GM18505 (cell line): ENCODE results near the gene GRM4.

Source experiments
- ATAC-seq: cut with Tn5 transposase; IDR thresholded peaks from one replicate; pipeline ENCODE4 v1.9.1; 2021; ENCODE audit not compliant: unreplicated experiment
- POLR2A ChIP-seq: IDR thresholded peaks from 4 replicates; pipeline ENCODE4 v1.6.1; 2011; ENCODE audit warnings: borderline replicate concordance; ENCODE audit not compliant: insufficient read depth, insufficient read length; ENCODE audit errors: extremely low read depth

Gene GRM4

DNA sequence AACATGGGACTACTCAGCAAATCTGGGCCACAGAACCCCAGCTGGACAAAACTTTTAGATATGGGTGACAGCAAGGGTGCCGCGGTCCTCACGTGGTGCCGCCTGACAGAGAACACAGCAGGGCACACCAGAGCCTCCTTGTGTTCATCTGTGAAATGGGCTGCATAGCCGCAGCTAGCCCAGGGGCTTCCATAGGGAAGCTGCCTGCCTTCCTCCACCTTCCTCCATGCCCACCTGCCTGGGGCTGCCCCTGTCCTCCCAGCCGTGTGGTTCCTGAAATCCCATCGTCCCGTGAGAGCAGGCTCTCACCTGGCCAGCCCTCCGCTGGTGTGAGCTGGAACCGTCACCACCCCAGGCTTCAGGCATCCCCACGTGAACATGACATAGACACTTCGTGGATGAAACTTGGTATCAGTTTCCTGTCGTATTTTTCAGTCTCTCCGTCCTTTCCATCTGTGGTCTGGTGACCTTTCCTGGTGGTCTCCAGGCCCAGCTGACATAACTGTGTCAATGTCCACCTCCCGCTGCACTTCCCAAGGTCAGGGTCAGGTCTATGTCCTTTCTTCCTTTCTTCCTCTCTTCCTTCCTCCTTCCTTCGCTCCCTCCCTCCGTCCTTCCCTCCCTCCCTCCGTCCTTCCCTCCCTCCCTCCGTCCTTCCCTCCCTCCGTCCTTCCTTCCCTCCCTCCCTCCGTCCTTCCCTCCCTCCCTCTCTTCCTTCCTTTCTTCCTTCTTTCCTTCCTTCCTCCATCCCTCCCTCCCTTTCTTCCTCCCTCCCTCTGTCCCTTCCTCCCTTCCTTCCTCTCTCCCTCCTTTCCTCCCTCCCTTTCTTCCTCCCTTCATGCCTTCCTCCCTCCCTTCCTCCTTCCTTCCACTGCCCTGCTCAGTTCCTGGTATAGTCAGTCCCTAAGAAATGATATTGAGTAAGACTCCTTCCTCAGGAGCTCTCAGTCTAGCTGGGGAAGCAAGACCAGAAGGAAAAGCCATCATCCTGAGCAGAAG is 78.8 kb downstream of the GRM4 start:
- no peak for ATAC-seq
- no peak for TF ChIP-seq POLR2A

DNA sequence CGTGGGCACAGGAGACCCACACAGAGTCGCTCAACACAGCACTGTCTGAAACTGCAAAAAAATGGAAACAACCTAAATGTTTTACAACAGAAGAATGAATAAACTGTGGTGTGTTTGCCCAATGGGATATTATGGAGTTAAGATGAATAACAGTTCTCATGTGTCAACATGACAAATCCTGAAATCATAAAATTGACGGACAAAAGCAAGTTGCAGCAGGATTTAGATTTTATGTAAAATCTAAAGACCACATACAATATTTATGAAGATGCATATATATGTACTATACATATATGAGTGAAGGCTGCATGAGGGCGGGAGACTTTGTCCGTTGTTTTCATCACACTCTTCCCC is 79.7 kb downstream of the GRM4 start:
- no peak for TF ChIP-seq POLR2A
- ATAC-seq, result no peak

DNA sequence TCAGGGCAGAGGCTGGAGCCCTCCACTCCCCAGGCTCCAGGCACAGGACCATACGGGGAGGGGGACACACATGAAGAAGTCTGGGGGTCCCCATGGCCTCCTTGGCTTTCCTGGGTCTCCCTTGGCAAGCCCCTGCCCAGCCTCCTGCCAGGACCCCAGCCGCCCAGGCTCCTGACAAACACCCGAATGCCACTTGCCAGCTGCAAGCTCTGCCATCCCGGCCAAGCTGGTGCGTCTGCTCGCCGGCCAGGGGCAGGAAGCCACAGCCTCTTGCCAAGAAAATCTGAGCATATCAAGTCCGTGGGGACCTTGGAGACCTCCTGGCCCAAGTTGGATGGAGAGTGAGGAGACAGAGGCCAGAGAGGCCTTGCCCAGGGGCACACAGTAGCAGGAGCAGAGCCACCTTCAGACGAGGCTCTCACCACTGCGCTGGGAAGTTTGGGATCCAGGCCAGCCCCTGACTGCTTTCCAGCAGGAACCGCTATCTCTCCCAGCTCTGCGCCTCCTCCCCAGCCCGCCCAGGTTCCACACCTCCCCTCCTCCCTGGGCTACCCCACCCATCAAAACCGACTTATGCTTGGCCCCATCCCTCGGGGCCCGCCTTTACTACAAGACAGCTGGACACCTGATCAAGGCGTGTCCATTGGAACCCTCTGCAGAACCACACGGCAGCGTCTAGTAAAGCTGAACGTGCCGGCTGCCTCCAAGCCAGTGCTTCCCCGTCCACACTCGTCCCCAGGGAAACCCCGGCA is 80.2 kb downstream of the GRM4 start:
- ATAC-seq, result no peak
- TF ChIP-seq POLR2A, result no peak

DNA sequence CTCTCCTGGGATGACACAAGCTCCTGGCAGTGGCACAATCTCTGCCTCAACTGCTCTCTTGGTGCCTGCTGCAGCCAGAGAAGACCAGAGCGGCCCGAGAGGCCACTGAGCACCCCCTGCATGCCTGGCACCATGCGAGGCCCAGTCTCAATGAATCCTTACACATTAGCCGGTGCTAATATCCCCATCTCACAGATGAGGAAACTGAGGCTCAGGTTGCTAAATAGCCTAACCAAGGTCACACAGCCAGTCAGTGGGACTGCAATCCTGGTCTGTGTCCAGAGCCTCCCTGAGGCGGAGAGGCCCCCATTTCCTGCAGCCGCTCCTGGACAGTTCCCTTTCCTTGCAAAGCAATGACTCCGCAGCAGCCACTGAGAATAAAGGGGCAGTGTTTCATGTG is 81.2 kb downstream of the GRM4 start:
- TF ChIP-seq POLR2A, result no peak
- no peak for ATAC-seq

DNA sequence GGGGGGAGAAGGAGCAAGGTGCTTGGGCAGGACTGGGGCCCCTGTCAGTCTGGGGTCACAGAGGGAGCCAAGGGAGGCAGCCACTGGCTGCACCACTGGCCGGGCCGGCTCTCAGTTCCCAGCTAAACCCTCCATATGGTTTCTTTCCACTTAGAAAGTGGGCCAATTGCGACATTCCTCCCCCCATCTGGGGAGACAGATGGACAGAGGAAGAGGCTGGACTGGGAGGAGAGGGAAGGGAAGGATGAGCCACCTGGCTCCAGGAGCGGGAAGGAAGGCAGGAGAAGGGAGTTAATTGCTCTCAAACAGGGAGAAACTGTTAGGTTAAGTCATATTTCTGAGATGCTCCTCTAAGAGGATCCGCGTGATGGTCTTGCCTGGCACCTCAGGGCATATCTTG is 82.2 kb downstream of the GRM4 start:
- no peak for TF ChIP-seq POLR2A
- ATAC-seq, result no peak

DNA sequence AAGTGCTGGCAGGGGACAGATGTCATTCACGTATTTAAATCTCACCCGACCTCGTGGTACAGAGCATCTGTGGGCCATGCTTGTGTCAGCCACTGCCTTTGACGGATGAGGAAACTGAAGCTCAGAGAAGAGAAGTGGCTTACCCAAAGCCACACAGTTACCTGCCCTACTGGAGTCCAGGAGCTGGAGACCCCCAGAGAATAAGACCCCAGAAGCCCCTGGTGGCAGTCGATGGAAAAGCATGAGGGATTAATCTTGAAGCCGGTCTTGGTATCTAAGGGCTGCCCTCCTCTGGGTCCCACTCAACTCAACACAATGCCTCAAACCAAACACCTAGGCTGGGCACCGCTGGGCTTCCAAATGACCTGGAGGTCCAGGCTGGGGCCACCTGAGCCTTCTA is 83.1 kb downstream of the GRM4 start:
- no peak for TF ChIP-seq POLR2A
- ATAC-seq, result no peak

DNA sequence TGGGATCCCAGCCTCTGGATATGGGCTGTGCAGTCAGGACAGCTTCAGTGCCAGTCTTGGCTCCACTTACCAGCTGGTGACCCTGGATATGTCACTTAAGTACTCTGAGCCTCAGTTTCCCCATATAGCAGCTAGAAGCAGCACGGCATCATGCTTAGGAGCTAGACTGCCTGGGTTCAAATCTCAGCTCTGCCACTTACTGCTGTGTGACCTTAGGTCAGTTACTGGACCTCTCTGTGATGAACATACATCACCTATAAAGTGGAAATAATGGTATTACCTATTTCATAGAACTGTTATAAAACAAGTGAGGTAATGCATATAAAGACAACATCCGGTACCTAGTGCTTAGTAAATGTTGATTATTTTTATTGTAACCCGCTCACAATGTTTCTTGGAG is 83.7 kb downstream of the GRM4 start:
- no peak for TF ChIP-seq POLR2A
- ATAC-seq, result no peak

DNA sequence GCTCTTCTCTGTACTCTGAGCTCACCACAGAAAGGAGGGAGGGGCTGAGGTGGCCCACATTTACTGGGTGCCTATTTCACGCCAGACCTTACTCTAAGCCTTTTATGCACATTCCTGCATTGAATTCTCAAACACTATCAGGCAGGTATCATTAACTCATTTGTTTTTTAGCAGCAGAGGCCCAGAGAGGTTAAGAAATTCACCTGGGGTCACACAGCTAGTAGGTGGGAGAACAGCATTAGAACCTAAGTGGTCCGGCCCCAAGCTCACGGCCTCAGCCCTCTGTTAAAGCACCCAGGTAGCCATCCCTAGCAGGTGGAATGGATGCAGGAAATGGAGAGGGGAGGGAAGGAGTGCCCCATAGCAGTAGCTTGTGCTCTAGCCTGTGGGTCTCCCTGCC is 84.5 kb downstream of the GRM4 start:
- no peak for TF ChIP-seq POLR2A
- no peak for ATAC-seq

DNA sequence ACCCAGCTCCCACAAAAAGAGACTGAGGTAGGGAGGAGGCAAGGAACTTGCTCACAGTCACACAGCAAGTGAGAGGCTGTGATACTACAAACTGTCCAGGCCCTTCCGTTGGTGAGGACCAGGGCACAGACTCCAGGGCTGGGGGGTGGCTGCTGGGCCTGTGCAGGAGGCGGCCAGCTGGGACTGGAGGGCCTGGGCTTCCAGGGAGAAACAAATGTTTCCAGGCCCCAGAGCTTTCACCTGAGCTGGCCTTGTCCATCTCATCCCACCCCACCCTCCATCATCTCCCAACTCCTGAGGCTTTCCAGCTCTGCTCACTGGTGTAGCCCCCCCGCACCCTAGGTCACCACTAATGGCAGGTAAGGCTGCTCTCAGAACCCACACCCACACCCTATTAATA is 86.0 kb downstream of the GRM4 start:
- no peak for ATAC-seq

DNA sequence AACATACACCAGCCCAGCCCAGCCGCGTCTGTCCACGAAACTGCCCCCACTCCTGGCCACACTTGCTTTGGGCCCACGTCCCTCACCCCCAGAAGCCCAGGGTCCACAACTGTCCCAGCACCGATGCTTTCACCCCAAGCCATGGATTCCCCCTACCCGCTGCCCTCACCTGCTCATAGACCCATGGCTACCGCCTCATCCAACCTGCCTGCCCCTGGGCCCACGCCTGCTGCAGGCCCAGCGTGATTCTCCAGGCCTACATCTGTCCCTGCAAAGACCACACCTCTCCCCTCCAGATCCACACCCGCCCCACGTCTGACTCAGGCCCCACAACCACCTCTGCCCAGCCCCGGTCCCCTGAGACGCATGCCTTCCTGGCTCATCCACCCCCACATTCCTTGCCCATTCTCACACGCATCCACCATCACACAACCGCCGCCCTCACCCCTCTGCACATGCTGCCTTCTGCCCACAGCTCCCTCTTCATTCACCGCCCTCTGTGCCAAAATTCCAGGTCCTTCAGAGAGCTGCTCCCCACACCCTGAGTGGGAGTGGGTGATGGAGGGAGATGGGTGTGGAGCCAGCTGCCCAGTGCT is 86.7 kb downstream of the GRM4 start:
- no peak for TF ChIP-seq POLR2A
- ATAC-seq, result no peak

More for the DNA sequence above, 86.0 kb downstream of the GRM4 start:
- no peak for TF ChIP-seq POLR2A

DNA sequence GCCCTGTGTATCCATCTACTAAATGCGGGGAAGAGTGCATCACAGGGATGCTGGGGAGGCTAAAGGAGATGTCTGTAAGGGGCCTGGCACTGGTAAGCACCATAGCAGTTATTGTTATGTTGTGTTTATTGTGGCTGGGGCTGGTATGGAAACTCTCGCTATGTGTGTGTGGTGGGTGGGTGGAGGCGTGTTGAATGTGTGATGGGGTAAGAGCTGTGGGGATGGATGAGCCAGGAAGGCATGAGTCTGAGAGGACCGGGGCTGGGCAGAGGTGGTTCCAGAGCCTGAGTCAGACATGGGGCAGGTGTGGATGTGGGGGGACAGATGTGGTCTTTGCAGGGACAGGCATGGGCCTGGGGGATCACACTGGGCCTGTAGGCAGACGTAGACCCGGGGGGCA is 88.1 kb downstream of the GRM4 start:
- TF ChIP-seq POLR2A, result no peak
- no peak for ATAC-seq

DNA sequence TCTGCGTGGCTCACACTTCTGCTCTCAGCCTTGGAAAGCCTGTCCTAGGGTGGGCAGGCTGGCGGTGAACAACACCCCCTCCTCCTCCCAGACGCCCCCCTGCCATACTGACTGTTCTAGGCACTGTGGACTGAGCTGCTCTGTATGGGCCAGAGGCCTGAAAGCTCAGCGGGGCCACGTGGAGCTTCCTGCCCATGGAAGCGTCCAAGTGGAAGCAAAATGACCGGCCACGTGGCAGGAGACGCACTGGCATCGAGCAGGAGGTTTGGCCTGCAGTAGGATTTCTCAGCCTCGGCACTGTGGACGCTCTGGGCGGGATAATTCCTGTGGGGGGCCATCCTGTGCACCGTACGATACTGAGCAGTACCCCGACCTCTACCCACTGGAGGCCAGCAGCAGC is 88.7 kb downstream of the GRM4 start:
- TF ChIP-seq POLR2A, result no peak
- ATAC-seq, result no peak

DNA sequence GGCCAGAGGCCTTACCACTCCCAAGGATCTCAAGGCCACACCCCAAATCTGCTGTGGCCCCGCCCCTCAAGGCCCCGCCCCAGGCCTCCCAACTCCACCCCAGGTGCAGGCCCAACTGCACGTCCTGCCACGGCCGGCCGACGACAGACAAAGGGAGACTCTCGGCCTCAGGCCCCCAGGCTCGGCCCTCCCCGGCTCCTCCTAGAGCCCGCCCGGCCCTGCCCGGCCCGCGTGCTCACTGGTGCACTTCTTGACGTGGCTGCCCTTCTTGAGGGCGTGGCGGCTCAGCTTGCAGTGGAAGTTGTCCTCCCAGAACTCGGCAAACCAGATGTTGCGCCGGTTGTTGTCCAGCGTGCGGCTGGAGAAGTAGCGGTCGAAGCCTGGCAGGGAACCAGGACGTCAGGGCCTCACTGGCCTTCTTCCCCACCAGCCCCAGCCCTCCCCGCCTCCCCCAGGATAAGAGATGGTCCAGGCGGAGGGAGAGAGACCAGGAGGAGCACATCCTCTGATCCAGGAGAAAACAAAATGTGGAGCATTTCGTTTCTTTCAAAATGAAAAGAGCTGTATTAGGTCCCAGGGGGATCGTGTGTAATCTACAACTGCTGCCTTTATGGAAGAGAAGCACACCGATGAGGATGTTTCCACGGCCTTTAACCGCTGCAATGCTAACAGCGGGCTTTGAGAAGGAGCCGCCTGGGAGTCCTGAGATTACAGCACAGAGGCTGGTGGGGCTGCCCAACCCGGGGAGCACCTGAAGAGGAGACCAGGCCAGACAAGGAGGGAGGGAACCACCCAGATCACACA is 89.4 kb downstream of the GRM4 start:
- no peak for ATAC-seq
- no peak for TF ChIP-seq POLR2A
